Thyroid gland (tissue), 4 donors: ENCODE measurements around the gene SLC12A5.
"Not testable (repeated sequence)": the region's sequence is repeated elsewhere in the genome, so short reads cannot be mapped to it uniquely, and the experiment has no call there.

Experiments used
- POLR2A ChIP-seq, 2 donors: fragments of 450-650 bp; IDR thresholded peaks; one replicate each; pipeline ENCODE4 v1.6.1; 2017; ENCODE audit warnings: antibody characterized with exemption in 2 of 2, mild to moderate bottlenecking in 2 of 2, moderate library complexity in 1 of 2
- TF ChIP-seq, protein P1 (sequence below), 6 experiments: fragments of 200-600 bp in 3 of 6; fragments of 450-650 bp in 3 of 6; sonication (generic) in 3 of 6; IDR thresholded peaks; one replicate each; pipeline ENCODE4 v1.5.1; 2016 to 2019; ENCODE audit warnings: antibody characterized with exemption in 6 of 6, mild to moderate bottlenecking in 2 of 6, inconsistent platforms in 1 of 6, moderate library complexity in 1 of 6

GRCh38 chr20:45995495-45996097 lies 33.4 kb upstream of the SLC12A5 start:
- TF ChIP-seq, protein P1, sequence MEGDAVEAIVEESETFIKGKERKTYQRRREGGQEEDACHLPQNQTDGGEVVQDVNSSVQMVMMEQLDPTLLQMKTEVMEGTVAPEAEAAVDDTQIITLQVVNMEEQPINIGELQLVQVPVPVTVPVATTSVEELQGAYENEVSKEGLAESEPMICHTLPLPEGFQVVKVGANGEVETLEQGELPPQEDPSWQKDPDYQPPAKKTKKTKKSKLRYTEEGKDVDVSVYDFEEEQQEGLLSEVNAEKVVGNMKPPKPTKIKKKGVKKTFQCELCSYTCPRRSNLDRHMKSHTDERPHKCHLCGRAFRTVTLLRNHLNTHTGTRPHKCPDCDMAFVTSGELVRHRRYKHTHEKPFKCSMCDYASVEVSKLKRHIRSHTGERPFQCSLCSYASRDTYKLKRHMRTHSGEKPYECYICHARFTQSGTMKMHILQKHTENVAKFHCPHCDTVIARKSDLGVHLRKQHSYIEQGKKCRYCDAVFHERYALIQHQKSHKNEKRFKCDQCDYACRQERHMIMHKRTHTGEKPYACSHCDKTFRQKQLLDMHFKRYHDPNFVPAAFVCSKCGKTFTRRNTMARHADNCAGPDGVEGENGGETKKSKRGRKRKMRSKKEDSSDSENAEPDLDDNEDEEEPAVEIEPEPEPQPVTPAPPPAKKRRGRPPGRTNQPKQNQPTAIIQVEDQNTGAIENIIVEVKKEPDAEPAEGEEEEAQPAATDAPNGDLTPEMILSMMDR (IDR thresholded peaks at IDR 0.05): not testable (repeated sequence)
- TF ChIP-seq POLR2A (IDR thresholded peaks at IDR 0.05): not testable (repeated sequence)
